B cell (primary cell): ENCODE data around the gene USF1.

Experiments
- CTCF ChIP-seq: fragments of 200-600 bp; IDR thresholded peaks from one replicate; pipeline ENCODE4 v1.8.0; 2022; ENCODE audit warnings: antibody characterized with exemption, mild to moderate bottlenecking
- EZH2 ChIP-seq: IDR thresholded peaks from 2 replicates; pipeline ENCODE4 v1.6.1; 2012; ENCODE audit warnings: borderline replicate concordance, low read depth, mild to moderate bottlenecking, moderate library complexity, low read length; ENCODE audit not compliant: insufficient read depth, poor library complexity, severe bottlenecking

GRCh38 chr1:161094481-161094880 lies 48.7 kb upstream of the USF1 start:
- TF ChIP-seq CTCF = no peak
- no peak for TF ChIP-seq EZH2
